Neural crest cell (in vitro differentiated cells): ENCODE measurements around the gene MYBPC3. TPM values are rescaled to one million over a fixed set of nuclear protein-coding genes. Genes with fewer than 3 reads are reported as not detected.

Experiments
- DNase-seq: peaks from one replicate; pipeline ENCODE4 v3.0.0; 2021; ENCODE audit warnings: low read depth, mixed read lengths, low spot score
- H3K27ac Mint-ChIP-seq: one replicate; pipeline ENCODE4 v1.8.0; 2021; ENCODE audit warnings: mild to moderate bottlenecking, mixed read lengths; ENCODE audit not compliant: unreplicated experiment
- H3K27me3 Mint-ChIP-seq: 2 replicates; pipeline ENCODE4 v1.8.0; 2021; ENCODE audit warnings: low read depth, mild to moderate bottlenecking, mixed read lengths
- H3K36me3 Mint-ChIP-seq: 2 replicates; pipeline ENCODE4 v1.8.0; 2021; ENCODE audit warnings: low read depth, mild to moderate bottlenecking, mixed read lengths
- H3K4me1 Mint-ChIP-seq: 2 replicates; pipeline ENCODE4 v1.8.0; 2021; ENCODE audit warnings: mixed read lengths
- H3K4me3 Mint-ChIP-seq: one replicate; pipeline ENCODE4 v1.8.0; 2021; ENCODE audit warnings: mild to moderate bottlenecking, mixed read lengths
- H3K9me3 Mint-ChIP-seq: 2 replicates; pipeline ENCODE4 v1.8.0; 2021; ENCODE audit warnings: mixed read lengths
- long read RNA-seq: library from polyadenylated mRNA; unstranded; transcript quantifications from one replicate; pipeline ENCODE4 v2.0.0, GENCODE V29; 2020
- total RNA-seq: library from RNA; stranded (reverse); gene quantifications from 2 replicates; pipeline ENCODE4 v1.2.1, GENCODE V29; 2021
- TF ChIP-seq, protein P1 (sequence below): fragments of 200-600 bp; sonication (generic); conservative IDR thresholded peaks from 2 replicates; pipeline ENCODE4 v1.5.0; 2021; ENCODE audit warnings: antibody characterized with exemption, mild to moderate bottlenecking

MYBPC3 gene
- total RNA-seq = not detected in 2 replicates
- long read RNA-seq = 0 reads

GRCh38 chr11:47352556-47352955, at the start of gene MYBPC3:
TSS of gene MYBPC3 (minus strand) at chr11:47352702. CDS start at chr11:47352647, 55 bp downstream.
- no peaks in the 10 kb centered on the region for H3K9me3 Mint-ChIP-seq
- no peaks in the 10 kb centered on the region for H3K36me3 Mint-ChIP-seq
- TF ChIP-seq, protein P1, sequence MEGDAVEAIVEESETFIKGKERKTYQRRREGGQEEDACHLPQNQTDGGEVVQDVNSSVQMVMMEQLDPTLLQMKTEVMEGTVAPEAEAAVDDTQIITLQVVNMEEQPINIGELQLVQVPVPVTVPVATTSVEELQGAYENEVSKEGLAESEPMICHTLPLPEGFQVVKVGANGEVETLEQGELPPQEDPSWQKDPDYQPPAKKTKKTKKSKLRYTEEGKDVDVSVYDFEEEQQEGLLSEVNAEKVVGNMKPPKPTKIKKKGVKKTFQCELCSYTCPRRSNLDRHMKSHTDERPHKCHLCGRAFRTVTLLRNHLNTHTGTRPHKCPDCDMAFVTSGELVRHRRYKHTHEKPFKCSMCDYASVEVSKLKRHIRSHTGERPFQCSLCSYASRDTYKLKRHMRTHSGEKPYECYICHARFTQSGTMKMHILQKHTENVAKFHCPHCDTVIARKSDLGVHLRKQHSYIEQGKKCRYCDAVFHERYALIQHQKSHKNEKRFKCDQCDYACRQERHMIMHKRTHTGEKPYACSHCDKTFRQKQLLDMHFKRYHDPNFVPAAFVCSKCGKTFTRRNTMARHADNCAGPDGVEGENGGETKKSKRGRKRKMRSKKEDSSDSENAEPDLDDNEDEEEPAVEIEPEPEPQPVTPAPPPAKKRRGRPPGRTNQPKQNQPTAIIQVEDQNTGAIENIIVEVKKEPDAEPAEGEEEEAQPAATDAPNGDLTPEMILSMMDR = no peak
- no peaks in the 10 kb centered on the region for H3K27me3 Mint-ChIP-seq
- H3K4me3 Mint-ChIP-seq = no peak within 1 kb of the TSS
- peak within 1 kb of the TSS; percentile 27 for H3K27ac Mint-ChIP-seq
- H3K4me1 Mint-ChIP-seq = peaks cover 14% of the 10 kb centered on the region
- no peak for DNase-seq

DNA sequence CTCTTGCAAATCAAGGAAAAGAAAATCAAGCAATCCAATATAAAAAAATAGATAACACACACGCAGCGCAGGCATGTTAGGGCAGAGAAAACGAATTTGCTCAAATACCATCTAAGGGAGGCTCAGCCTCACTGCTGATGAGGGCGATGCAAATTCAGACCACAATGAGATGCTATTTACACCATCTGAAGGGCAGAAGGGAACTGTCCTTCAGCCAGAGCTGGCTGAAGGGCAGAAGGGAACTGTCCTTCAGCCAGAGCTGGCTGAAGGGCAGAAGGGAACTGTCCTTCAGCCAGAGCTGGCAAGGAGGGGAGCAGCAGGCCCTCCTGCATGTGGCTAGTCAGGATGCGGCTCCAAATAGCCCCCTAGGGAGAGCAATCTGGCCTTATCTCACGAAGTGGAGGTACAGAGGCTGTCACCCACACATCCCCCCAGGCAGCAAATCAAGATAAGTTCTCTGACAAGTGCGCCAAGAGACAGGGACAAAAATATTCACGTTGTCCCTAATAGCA, 48.3 kb upstream of the MYBPC3 start:
- no peak for DNase-seq
- Mint-ChIP-seq H3K9me3 (no peaks in the 10 kb centered on the region), H3K36me3 (no peaks in the 10 kb centered on the region), H3K4me3 (peak overlapping the region; percentile 43), H3K4me1 (peaks cover 9% of the 10 kb centered on the region), H3K27me3 (no peaks in the 10 kb centered on the region), H3K27ac (no peak overlapping the region)
- TF ChIP-seq, protein P1 = no peak

- TF ChIP-seq, protein P1 = no peak
- H3K9me3 Mint-ChIP-seq = no peaks in the 10 kb centered on the region
- H3K4me1 Mint-ChIP-seq = peaks cover 9% of the 10 kb centered on the region
- no peak for DNase-seq
- H3K36me3 Mint-ChIP-seq = no peaks in the 10 kb centered on the region
- H3K27ac Mint-ChIP-seq = no peak overlapping the region
- peak overlapping the region; percentile 72 for H3K4me3 Mint-ChIP-seq
- H3K27me3 Mint-ChIP-seq = no peaks in the 10 kb centered on the region
Observed at GRCh38 chr11:47399860-47400767, 47.6 kb upstream of the MYBPC3 start.

DNA sequence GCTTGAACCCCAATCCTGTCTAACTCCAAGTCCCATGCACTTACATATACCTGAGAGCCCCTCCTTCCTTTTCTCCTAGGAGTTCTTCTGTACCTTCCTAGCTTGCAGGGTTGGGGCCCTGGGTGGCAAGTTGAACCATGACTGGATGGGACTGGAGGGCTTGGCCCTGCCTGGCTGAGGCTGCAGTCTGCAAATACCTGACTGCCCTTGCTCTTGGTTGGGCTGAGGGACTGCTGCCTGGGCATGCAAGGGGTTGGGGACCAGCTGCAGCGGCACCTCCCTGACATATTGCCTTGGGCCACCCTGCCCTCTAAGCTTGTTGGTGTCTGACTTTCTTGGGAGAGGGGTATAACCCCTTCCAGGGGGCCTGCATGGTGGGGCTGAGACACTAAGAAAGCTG, 46.0 kb upstream of the MYBPC3 start:
- DNase-seq = no peak
- TF ChIP-seq, protein P1 = no peak
- Mint-ChIP-seq H3K27me3 (no peaks in the 10 kb centered on the region), H3K4me3 (no peak overlapping the region), H3K27ac (no peak overlapping the region), H3K36me3 (no peaks in the 10 kb centered on the region), H3K4me1 (peaks cover 9% of the 10 kb centered on the region), H3K9me3 (no peaks in the 10 kb centered on the region)

- no peaks in the 10 kb centered on the region for H3K36me3 Mint-ChIP-seq
- no peak for DNase-seq
Observed at GRCh38 chr11:47398011-47398410, 45.5 kb upstream of the MYBPC3 start.

More at GRCh38 chr11:47398011-47398410, 45.5 kb upstream of the MYBPC3 start:
- Mint-ChIP-seq H3K4me1 (peaks cover 9% of the 10 kb centered on the region), H3K4me3 (peak overlapping the region; percentile 31), H3K9me3 (no peaks in the 10 kb centered on the region), H3K27me3 (no peaks in the 10 kb centered on the region), H3K27ac (no peak overlapping the region)
- TF ChIP-seq, protein P1 = no peak
